ENCODE measurements around the gene CRYBG2.

Gene CRYBG2

DNA sequence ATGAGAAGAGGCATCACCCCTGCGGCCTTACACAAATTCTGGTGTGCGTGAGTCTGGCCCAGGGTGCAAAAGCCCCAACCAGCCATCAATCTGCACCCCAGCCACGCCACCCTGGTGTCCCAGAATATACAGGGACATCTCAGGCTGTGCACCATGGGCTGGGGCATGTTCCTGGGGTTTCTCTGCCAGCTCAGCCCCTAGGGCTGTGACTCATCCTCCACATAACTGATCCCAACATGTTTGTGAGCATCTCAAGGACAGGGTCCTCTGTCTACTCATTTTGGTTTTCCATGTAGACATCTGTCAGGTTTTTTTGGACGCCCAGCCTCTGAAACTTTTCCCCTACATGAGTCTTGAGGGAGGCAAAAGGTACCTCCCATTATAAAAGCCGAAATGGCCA is 18.1 kb upstream of the CRYBG2 start:
- peak; percentile 27 for DNase-seq (ENCODE audit: low read depth)

DNA sequence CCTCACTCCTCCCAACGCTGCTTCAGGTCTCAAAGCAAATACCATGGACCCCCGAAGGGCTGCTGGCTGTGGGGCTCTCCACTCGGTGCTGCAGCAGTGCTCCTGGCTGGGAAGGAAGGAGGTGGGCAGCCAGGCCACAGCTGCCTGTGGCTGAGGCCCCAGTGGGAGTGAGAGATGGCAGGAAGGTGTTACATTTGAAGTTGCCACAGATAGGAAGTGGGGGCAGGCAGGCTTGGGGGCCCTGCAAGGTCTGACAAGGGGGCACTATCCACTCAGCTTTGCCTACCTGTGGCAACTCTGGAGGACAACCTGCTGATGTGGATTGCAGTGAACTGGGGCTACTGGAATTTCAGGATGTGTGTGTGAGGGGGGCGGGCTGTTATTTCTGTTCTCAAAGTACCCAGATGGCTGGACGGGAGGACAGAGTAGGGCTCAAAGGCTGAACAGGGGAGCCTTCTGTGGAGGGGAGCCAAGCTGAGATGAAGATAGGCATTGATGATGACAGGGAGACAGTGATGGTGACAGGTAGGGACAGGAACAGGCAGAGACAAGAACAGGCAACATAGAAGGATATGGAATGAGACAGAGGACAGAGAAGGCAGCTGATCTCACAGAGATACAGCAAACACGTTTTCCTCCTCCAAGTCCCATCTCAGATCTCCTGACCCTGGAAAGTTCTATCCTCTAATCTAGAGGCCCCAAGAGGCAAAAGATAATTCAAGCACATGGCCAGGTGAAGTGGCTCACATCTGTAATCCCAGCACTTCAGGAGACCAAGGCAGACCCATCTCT is 16.9 kb upstream of the CRYBG2 start:
- no peak for DNase-seq (ENCODE audit: low read depth)

DNA sequence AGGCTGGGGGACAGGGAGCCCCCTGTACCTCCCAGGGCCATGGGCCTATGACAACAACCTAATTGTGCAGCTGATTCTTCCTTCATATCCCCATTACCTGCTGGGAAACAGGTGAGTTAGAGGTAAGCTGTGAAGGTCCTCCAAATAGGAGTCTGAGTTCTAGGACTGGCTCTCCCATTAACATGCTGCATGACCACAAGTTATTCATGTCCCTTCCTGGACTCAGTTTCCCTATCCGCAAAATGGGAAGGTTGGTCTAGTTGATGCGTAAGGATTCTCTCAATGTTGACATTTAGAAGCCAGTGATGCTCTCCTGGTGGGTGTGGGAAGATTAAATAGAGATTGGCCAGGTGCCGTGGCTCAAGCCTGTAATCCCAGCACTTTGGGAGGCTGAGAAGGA is 14.6 kb upstream of the CRYBG2 start:
- DNase-seq (ENCODE audit: low read depth) = no peak

DNA sequence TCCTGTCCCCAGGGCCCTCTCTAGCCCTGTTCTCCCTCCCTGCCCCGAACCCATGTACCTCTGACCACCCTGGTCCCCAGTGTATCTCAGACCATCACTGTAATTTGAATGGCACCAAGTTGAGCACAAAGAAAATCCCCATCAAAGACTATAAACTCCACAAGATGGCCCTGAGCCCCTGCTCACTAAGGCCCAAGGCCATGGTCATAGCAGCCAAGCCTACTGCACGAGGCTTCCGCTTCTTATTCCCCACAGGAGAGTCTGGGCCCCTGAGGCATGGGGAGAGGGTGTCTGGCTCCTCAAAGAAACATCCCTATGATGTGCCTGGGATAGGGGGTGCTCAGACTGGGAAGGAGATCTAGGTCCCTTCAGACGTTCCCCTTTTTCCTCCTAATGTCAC is 14.1 kb upstream of the CRYBG2 start:
- no peak for DNase-seq (ENCODE audit: low read depth)

DNA sequence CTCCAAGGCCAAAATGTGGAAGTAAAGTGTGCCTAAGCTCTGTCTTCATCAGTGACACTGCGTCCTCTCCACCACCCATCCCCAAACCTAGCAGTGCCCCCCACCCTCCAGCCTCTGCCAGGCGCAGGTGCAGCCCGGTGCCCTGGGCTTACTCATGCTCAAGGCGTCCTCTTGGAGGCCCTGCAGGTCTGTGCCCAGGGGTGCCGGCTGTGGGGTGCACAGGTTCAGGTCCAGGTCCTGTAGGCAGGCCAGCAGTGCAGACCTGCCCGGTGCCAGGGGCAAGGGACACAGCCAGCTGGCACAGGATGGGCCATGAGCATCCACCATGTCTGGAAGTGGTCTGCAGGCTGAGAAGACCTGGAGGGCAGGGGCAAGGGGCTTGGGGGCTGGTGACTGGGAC is 13.5 kb upstream of the CRYBG2 start:
- DNase-seq (ENCODE audit: low read depth) = no peak

DNA sequence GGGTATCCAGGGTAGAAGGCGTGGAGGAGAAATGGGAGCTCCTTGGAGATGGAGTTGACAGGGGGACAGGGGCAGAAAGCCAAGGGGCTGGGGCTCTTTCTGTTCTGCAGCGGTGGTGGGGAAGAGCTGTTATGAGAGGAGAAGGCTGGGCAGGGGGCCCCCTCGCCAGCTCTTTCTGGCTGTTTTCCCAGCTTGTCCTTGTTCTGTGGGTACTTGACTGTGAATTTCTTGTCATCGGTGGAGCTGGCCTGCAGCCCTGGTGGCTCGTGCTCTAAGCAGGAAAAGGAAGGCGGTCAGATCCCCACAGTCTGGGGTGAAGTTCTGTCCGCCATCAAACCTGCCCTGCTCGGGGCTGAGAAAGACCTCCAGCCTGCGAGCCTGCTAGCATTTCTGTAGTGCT is 11.0 kb upstream of the CRYBG2 start:
- DNase-seq (ENCODE audit: low read depth) = no peak

DNA sequence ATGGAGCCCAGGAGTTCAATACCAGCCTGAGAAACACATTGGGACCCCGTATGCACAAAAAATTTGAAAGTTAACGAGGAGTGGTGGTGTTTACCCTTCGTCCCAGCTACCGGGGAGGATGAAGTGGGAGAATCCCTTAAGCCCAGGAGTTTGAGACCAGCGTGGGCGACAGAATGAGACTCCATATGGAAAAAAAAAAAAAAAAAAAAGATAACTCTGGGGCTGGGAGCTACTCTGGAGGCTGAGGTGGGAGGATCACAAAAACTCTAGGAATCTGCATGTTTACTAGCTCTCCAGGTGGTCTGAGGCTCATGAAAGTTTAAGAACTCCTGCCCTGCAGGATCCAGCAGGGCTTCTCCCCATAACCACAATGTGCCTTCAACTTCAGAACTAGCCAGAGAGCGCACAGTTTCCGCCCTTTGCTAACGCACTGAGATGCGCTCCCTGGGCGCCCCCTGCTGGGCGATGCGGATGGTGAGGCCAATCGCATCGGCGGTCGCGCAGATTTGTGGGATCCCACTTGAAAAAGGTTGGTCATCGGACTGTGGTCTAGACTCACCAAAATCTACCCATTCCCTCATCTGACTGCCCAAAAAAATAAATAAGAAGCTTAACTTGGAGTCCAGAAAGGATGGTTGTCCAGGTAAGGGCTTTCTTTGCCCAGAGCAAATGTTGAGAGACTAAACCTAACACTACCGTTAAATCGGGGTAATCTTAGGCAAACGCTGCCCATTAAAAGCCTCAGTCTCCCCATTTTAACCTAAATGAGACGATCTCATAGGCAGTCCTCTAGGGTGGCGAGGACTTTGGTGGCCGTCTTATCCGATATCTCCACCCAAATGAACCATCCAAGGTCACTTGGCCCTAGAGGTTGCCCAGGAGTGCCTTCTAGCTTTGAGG is 9.9 kb upstream of the CRYBG2 start:
- peak; percentile 60 for DNase-seq (ENCODE audit: low read depth)

DNA sequence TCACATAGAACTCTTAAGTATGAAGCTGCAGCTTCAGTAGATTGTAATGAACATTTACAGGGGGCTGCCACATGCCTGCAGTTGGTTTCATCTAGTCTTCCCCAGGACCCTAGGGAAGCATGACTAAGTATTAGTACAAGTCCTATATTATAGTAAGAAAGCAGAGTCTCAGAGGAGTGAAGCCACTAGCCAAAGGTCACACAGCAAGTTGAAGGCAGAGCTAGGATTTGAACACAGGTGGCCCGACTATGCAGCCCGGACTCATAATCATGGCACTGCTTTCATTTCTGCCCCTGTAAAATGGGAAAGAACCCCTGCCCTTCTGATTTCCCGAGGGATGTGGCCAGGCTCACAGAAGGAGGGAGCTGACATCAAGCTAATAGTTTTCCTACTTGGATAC is 8.4 kb upstream of the CRYBG2 start:
- no peak for DNase-seq (ENCODE audit: low read depth)

DNA sequence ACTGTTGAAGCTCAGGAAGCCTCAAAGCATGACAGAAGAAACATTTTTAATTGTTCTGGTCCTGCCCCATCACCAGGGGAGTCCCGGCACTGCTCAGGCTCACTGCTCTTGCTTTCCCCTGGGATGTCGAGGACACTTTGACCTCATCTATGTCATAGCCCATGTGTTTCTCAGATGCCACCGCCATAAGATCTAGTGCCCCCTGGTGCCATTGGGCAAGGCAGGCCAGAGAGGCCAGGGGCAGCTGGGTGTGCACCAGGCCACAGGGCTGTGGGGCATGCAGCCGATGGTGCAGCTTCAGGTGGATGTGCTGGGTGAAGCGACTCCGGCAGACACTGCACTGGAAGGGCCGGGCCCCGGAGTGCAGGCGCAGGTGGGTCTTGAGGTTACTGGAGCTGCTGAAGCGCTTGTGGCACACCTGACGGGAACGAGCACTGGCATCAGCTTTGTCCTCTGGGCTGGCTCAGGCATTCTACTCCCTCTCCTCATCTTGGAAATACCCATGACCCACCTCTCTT is 7.7 kb upstream of the CRYBG2 start:
- DNase-seq (ENCODE audit: low read depth) = no peak

DNA sequence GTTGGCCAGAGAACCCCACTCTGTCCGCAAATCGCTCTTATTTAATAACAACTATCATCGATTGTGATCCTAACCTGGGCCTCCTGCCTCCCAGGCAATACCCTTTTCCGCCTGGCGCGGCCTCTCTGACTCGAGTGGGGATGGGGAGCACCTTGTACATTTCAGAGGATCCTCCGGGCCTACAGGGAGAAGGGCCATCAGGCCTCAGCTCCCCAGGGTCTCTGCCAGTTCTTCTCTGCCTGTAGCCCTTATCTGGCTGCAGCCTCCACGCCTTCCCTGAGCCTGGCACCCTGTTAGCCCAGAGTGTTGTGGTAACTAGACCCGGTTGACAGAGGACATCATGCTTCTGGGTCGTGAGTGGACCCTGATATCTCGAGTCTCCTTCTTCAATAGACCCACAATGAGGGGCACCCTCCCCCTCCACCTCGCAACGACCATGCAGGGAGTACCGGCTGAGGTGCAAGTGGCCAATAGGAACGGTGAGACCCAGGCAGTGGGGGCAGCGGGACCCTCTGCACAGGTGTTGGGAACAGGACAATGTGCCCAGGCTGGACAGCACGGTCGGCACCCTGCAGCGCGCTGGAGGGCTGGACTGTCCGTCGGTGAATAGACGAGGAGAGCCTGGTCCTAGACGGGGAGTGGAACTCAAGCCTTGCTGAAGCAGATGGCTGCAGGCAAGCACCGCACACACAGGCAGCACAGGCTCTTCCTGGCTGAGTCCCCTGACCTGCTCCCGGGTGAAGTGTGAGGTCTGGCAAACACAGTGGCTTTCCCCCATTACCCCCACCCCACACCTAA is 7.1 kb upstream of the CRYBG2 start:
- DNase-seq (ENCODE audit: low read depth) = no peak

DNA sequence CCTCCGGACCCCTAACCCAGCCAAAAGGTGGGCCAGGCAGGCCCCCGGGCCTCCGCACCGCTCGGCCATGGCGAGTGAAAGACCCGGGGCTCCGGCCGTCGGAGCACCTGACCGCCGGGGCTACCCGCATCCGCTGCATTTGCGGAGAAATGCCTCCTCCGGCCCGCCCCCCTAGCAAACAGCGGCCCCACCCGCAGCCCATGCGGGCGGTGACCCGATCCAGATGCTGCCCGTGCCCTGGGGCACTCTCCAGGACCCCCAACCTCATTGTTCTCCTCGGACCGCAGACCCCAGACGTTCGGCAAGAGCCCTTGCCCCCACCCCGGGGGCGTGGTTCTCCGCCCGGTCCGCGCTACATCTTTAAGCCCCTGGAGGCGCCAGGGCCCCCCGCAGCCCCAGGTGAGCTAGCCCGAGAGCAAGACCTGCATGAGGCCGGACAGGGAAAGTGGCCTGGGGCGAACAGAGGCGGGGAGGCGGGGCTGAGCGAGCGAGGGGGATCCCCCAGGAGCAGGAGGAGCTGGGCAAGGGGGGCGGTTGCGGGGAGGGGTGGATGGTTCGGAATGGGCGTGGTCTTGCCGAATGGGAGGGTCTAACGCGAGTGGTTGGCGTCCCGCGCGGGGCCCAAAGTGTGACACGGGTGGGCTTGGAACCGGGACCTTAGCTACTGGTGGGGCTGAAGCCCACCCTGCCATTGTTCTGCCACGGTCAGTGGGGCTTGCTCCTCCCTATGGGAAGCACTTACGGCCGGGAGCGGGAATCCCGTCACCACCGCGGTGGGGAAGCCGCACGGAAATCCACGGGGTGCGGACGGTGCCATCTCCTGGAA is 6.3 kb upstream of the CRYBG2 start:
- no peak for DNase-seq (ENCODE audit: low read depth)

DNA sequence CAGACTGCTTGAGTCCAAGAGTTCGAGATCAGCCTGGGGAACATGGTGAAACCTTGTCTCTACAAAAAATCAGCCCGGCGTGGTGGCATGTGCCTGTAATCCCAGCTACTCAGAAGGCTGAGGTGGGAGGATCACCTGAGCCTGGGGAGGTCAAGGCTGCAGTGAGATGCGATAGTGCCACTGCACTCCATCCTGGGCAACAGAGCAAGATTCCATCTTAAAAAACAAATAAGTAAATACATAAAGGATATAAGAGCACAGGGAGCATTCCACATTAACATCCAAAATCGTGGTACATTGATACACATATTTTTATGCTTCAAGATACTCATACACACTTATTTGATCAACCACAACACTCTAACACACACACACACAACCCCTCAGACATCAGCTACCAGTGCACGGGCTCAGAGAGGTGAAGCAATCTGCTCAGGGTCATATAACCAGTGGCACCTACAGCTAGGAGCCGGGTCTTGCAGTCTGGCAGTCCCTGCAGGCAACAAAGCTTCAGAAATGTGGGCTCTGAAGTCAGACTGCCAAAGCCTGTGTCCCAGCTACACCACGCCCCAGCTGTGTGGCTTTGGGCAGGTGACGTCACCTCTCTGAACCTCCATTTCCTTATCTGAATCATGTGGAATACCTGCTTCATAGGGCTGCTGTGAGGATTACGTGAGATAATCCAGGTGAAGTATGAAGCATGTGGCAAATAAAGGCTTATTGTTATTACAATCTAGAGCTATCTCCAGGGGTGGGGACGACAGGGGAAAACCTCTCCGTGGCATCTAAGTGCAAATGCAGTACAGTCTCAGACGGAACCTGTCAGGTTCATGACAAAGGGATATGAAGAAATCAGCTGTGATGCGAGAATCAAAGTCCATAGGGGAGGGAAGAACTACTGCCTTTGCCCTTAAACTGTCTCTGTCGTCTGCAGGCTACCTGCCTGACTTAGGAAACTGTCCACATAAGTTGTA is 4.8 kb upstream of the CRYBG2 start:
- DNase-seq (ENCODE audit: low read depth) = no peak

DNA sequence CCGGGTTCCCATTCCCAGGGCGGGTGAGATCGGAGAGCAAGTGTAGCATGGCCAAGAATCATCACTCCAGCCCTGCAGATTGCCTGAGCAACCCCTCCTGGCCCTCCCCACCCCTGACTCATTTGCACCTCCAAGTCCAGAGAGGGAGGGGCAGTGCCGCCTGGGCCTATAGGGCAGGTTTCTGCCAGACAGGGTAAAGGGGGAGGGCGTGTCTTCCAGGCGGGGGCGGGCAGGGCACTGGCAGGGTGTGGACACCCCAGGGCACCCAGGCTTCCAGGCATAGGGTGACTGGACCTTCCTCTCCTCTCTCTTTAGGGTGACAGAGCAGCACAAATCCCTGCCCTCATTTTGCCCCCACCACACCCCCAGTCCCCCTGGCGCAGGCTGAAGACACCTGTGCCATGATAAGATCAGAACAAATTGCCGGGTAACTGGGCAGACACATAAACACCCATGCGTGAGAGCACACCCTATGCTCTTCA is 3.2 kb upstream of the CRYBG2 start:
- DNase-seq (ENCODE audit: low read depth) = no peak

DNA sequence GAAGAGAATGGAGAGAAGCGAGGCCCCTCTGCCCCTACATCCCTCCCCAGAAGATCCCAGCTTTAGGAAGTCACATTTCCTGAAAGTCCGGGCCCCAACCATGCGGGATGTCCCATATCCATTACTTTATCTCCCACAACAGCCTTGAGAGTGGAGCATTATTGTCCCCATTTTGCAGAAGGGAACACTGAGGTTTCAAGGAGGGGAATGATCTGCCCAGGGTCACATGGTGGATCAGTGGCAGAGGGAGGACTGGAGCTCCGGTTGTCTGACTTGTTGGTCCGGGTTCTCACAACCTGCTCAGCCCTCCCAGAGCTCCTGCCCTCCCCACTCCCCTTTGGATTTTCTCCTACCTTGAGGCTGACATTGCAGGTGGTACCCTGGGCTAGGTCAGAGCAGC is 2.2 kb upstream of the CRYBG2 start:
- no peak for DNase-seq (ENCODE audit: low read depth)

DNA sequence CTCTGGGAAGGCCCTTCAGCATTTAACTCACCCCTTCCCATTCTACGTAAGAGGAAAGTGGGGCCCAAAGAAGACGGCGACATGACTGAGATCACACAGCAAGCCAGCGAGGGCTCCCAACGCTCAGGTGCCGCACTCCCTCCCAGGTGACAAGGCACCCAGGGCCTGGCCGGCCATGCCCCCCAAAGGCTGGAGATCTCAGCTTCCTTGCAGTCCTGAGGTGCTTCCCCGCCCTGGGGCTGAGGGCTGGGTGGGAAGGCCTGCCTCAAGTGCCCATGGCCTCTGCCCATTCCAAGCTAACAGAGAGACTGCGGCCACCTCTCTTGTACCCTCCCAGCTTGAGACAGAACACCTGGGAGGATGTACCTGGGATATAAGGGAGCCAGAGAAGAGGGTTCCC is 1.0 kb upstream of the CRYBG2 start:
- no peak for DNase-seq (ENCODE audit: low read depth)

DNA sequence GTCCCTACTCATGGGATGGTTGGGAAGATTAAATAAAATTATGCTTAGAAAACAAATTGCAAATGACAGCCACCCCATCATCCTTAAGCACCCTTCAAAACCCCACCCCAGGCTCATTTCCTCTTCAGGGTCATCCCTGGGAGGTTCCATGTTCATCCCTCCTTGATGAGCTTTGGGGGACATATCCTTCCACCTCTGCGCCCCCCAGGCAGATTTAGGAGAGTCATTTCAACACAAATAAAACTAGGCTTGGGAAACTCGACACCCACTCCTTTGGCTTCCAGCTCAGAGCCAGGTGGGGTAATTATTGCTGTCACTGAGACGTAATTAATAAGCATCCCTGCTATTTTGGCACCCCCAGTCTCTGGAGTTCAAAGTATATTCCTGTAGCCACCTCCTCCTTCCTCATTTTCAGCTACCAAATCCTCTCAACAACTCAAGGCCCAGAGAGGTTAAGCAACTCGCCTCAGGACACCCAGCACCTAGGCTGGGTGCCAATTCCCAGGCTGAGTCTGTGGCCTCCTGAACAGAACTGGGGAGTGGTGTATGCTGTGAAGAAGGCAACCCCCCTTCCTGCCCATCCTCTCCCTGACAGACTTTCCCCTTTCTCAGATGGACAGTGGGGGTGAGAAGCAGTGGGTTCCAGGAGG is 595 bp downstream of the CRYBG2 start:
- no peak for DNase-seq (ENCODE audit: low read depth)

DNA sequence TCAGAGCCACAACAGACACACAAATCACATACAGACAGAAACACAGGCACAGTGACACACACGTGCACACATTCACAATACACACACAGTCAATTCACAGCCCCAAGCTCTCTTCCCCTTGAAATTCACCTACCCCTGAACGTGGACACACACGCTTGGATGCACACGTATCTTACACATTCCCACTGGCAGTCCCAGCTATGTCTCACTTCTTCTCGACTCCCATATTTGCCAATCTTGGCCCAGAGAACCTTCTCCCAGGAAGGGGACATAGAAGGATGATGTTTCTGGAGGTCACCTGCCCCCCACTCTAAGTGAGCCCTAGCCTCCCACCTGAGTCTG is 1.6 kb downstream of the CRYBG2 start:
- no peak for DNase-seq (ENCODE audit: low read depth)

DNA sequence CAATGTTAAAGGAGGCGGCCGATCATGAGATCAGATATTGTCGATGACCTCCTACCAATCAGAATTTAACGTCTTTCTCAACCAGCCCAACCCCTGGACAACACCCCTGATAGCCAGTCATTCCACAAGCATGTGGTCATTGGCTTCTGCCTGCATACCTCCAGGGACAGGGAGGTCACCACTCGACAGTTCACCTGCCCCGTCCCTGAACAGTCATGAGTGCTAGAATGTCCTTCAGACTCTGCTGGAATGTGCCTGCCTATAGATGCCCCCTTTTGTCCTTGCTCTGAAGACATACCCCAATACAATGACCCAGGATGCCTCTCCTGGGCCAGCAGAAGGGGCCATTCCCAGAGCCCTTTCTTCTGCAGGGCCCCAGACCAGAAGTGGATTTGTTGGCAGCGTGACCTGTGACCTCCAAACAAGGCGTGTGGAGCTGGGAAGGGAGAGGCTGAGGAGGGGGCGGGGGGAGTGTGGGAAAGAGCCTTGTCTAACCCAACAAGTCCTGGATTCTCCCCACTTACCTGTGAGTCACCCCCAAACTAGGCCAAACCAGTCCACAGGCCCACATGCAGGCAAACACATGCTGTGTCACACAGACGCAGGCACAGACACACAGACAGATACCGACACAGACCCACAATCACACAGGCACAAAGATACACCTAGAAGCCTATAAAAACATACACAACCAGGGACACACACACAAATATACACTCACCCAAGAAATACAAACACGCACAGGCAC is 2.2 kb downstream of the CRYBG2 start:
- DNase-seq (ENCODE audit: low read depth) = peak; percentile 64

Data from amniotic epithelial cell (primary cell).